HepG2 (cell line): ENCODE data around the gene POLE3. TPM values are rescaled to one million over a fixed set of nuclear protein-coding genes. Genes with fewer than 3 reads are reported as not detected.

Experiments
- ATAC-seq: fragments of 200-7000 bp; cut with Tn5 transposase; 3 replicates; pipeline ENCODE4 v1.9.1; 2020; ENCODE audit warnings: mild to moderate bottlenecking, moderate library complexity
- BruUV-seq: library from RNA; stranded (reverse); fragments of 400-500 nt; replicated peaks from 2 replicates; lab custom pipeline; 2021; lab: Mats Ljungman, UMichigan
- CTCF ChIA-PET: fragments of 300-600 bp; formaldehyde crosslinking; extraction: SDS; loops from one replicate; lab custom pipeline; 2021; ENCODE audit warnings: low total read pairs, inconsistent platforms, low intra/inter-chr PET ratio; lab: Yijun Ruan, JAX
- POLR2A ChIA-PET: fragments of 350-600 bp; sonication (Branson Sonifier 250); formaldehyde crosslinking; loops from one replicate; lab custom pipeline; 2020; ENCODE audit warnings: antibody characterized with exemption, inconsistent platforms; lab: Yijun Ruan, JAX
- DNase-seq: peaks from one replicate; pipeline ENCODE4 v3.0.0-alpha.2; 2015; ENCODE audit warnings: low spot score
- FAIRE-seq: peaks from 3 replicates; lab custom pipeline; 2011; peaks lifted over from hg19 to GRCh38; lab: Jason Lieb, UNC
- H2AFZ ChIP-seq: one replicate; pipeline ENCODE4 v1.6.1; 2011; ENCODE audit warnings: low read length, inconsistent platforms
- H3K27ac ChIP-seq: fragments of 300-600 bp; 3 replicates; pipeline ENCODE4 v1.8.0; 2011; ENCODE audit warnings: mixed run types, mild to moderate bottlenecking, mixed read lengths, low read length, inconsistent platforms; ENCODE audit not compliant: insufficient read depth; ENCODE audit errors: extremely low read length
- H3K27me3 ChIP-seq, 2 experiments: fragments of 200-600 bp in 1 of 2; 2 replicates in 1 of 2; 3 replicates in 1 of 2; pipeline versions ENCODE4 v1.6.0 to v1.8.0; 2011; ENCODE audit warnings: low read length in 2 of 2, mild to moderate bottlenecking in 2 of 2, moderate library complexity in 2 of 2, inconsistent platforms in 1 of 2; ENCODE audit not compliant: insufficient read depth in 2 of 2, control insufficient read depth in 1 of 2
- H3K36me3 ChIP-seq, 2 experiments: fragments of 200-600 bp in 1 of 2; replicated peaks in 1 of 2; 2 replicates in 1 of 2; 3 replicates in 1 of 2; pipeline versions ENCODE4 v1.5.1 to v1.8.0; 2011; ENCODE audit warnings: low read length in 2 of 2, inconsistent platforms in 1 of 2; ENCODE audit not compliant: insufficient read depth in 2 of 2, control insufficient read depth in 1 of 2
- H3K4me1 ChIP-seq: 2 replicates; pipeline ENCODE4 v1.5.1; 2012; ENCODE audit warnings: low read length, inconsistent platforms; ENCODE audit not compliant: insufficient read depth
- H3K4me2 ChIP-seq: 2 replicates; pipeline ENCODE4 v1.6.0; 2011; ENCODE audit warnings: low read depth, low read length, inconsistent platforms
- H3K4me3 ChIP-seq, 3 experiments: fragments of 200-600 bp in 1 of 3; sonication (generic), shearing (Covaris generic) in 1 of 3; replicated peaks in 1 of 3; 2 replicates each; pipeline ENCODE4 v1.5.1; 2011 to 2016; ENCODE audit warnings: low read length in 3 of 3, inconsistent platforms in 2 of 3, low read depth in 2 of 3, mild to moderate bottlenecking in 2 of 3, control low read depth in 1 of 3, mixed read lengths in 1 of 3; ENCODE audit not compliant: insufficient read depth in 1 of 3
- H3K79me2 ChIP-seq: one replicate; pipeline ENCODE4 v1.6.1; 2011; ENCODE audit warnings: low read length, inconsistent platforms; ENCODE audit not compliant: insufficient read depth
- H3K9ac ChIP-seq: 2 replicates; pipeline ENCODE4 v1.6.0; 2011; ENCODE audit warnings: mild to moderate bottlenecking, low read depth, low read length, inconsistent platforms; ENCODE audit not compliant: insufficient read depth
- H3K9me3 ChIP-seq: 2 replicates; pipeline ENCODE4 v1.5.1; 2012; ENCODE audit warnings: mild to moderate bottlenecking, low read length
- H4K20me1 ChIP-seq: 2 replicates; pipeline ENCODE4 v1.6.0; 2011; ENCODE audit warnings: inconsistent platforms, mild to moderate bottlenecking, low read length, moderate library complexity; ENCODE audit not compliant: insufficient read depth
- ELF3 ChIP-seq: IDR thresholded peaks from 2 replicates; pipeline ENCODE4 v1.6.1; 2016; ENCODE audit warnings: missing genetic modification reagents, missing compliant biosample characterization
- ETV5 ChIP-seq: IDR thresholded peaks from 2 replicates; pipeline ENCODE4 v1.6.1; 2018; ENCODE audit warnings: missing biosample characterization, missing genetic modification reagents, inconsistent platforms, borderline replicate concordance
- HNRNPK ChIP-seq: fragments of 200-400 bp; formaldehyde crosslinking; IDR thresholded peaks from 2 replicates; pipeline ENCODE4 v1.6.1; 2018; ENCODE audit warnings: low read length, low read depth, moderate library complexity, mild to moderate bottlenecking; ENCODE audit not compliant: poor library complexity, severe bottlenecking
- HNRNPL ChIP-seq: fragments of 200-400 bp; formaldehyde crosslinking; IDR thresholded peaks from 2 replicates; pipeline ENCODE4 v1.6.1; 2017; ENCODE audit warnings: mild to moderate bottlenecking, low read depth, low read length
- MAFF ChIP-seq: IDR thresholded peaks from 2 replicates; pipeline ENCODE4 v1.6.1; 2011; ENCODE audit warnings: low read depth, low read length, improper control_type of control experiment
- MAFK ChIP-seq, 2 experiments: IDR thresholded peaks in 1 of 2; conservative IDR thresholded peaks in 1 of 2; 2 replicates each; pipeline ENCODE4 v1.6.1; 2011; ENCODE audit warnings: improper control_type of control experiment in 2 of 2, low read length in 2 of 2
- MTA1 ChIP-seq: sonication (generic); formaldehyde crosslinking; IDR thresholded peaks from 2 replicates; pipeline ENCODE4 v1.4.0; 2020; ENCODE audit warnings: missing genetic modification reagents, mild to moderate bottlenecking, borderline replicate concordance
- RARA ChIP-seq: IDR thresholded peaks from 2 replicates; pipeline ENCODE4 v1.6.1; 2016; ENCODE audit warnings: missing genetic modification reagents, missing compliant biosample characterization
- RBAK ChIP-seq: sonication (generic); formaldehyde crosslinking; IDR thresholded peaks from 2 replicates; pipeline ENCODE4 v1.5.1; 2020; ENCODE audit warnings: mild to moderate bottlenecking, missing genetic modification reagents
- SOX13 ChIP-seq, 3 experiments: fragments of 450-650 bp in 1 of 3; sonication (generic) in 1 of 3; formaldehyde crosslinking in 1 of 3; IDR thresholded peaks in 2 of 3; conservative IDR thresholded peaks in 1 of 3; 2 replicates each; pipeline versions ENCODE4 v1.5.0 to v1.6.1; 2016 to 2020; ENCODE audit warnings: antibody characterized with exemption in 1 of 3, mild to moderate bottlenecking in 1 of 3, missing compliant biosample characterization in 1 of 3, missing genetic modification reagents in 1 of 3, moderate library complexity in 1 of 3
- SOX6 ChIP-seq, 2 experiments: fragments of 450-650 bp in 1 of 2; sonication (generic) in 1 of 2; formaldehyde crosslinking in 1 of 2; IDR thresholded peaks; 2 replicates each; pipeline versions ENCODE4 v1.4.0 to v1.6.1; 2017 to 2020; ENCODE audit warnings: antibody characterized with exemption in 1 of 2, mild to moderate bottlenecking in 1 of 2, missing genetic modification reagents in 1 of 2
- XBP1 ChIP-seq: sonication (generic); formaldehyde crosslinking; IDR thresholded peaks from 2 replicates; pipeline ENCODE4 v1.5.0; 2020; ENCODE audit warnings: missing genetic modification reagents
- ZNF235 ChIP-seq: sonication (generic); formaldehyde crosslinking; IDR thresholded peaks from 2 replicates; pipeline ENCODE4 v1.8.1; 2023; ENCODE audit warnings: mild to moderate bottlenecking, missing genetic modification reagents, borderline replicate concordance
- ZNF660 ChIP-seq: sonication (generic); formaldehyde crosslinking; IDR thresholded peaks from 2 replicates; pipeline ENCODE4 v1.5.1; 2020; ENCODE audit warnings: mild to moderate bottlenecking, low read depth, missing genetic modification reagents, borderline replicate concordance
- WGBS: methylation state at CpG from one replicate; pipeline ENCODE4 v1.1.6; 2017; ENCODE audit warnings: low lambda C conversion rate; 5-methylcytosine and 5-hydroxymethylcytosine counted together
- in situ Hi-C: cut with HindIII; loops from 2 replicates; pipeline ENCODE4 v1.10.0; 2017; ENCODE audit warnings: low pct_unique_long_range_greater_than_20kb; ENCODE audit not compliant: extremely low pct_ligation_motif_present
- intact Hi-C: fragments of 100-400 bp; cut with micrococcal nuclease; formaldehyde crosslinking; loops from one replicate; pipeline ENCODE4 v1.10.0; 2022; ENCODE audit not compliant: unreplicated experiment
- polyA plus RNA-seq, 8 experiments: library from polyadenylated mRNA; depleted of rRNA in 3 of 8; stranded (reverse) in 7 of 8; unstranded in 1 of 8; fragments of >200 nt; fragmentation: Illumina TruSeq in 4 of 8; extraction: Trizol in 4 of 8; gene quantifications; 2 replicates each; pipeline versions ENCODE4 v1.2.1 to v1.2.3, GENCODE V29; 2011 to 2016; ENCODE audit warnings: low read depth in 4 of 8, missing spikeins in 1 of 8, mixed read lengths in 1 of 8; ENCODE audit not compliant: insufficient read depth in 1 of 8
- total RNA-seq, 5 experiments: library from RNA; depleted of rRNA; stranded (reverse); fragments of >200 nt; fragmentation: Illumina TruSeq; extraction: Trizol; gene quantifications; 2 replicates each; pipeline ENCODE4 v1.2.3, GENCODE V29; 2016; ENCODE audit warnings: low read depth in 1 of 5
- TF ChIP-seq, protein P1 (sequence below): sonication (generic); formaldehyde crosslinking; IDR thresholded peaks from 2 replicates; pipeline ENCODE4 v1.4.0; 2020; ENCODE audit warnings: low read depth, mild to moderate bottlenecking, missing genetic modification reagents
- TF ChIP-seq, protein P2 (sequence below): sonication (generic); formaldehyde crosslinking; IDR thresholded peaks from 2 replicates; pipeline ENCODE4 v1.4.0; 2020; ENCODE audit warnings: mild to moderate bottlenecking, missing genetic modification reagents
- TF ChIP-seq, protein P3 (sequence below): IDR thresholded peaks from 2 replicates; pipeline ENCODE4 v1.4.0; 2020; ENCODE audit warnings: mild to moderate bottlenecking, missing genetic modification reagents

The POLE3 gene
- total and polyA plus RNA-seq, 2 of the 13 experiments (the other 11 are each of a cell fraction or from before 2014, with no cell fraction given) = 36.0 to 77.2 TPM

GRCh38 chr9:113380869-113381378 is 29.6 kb downstream of the POLE3 start:
- intact Hi-C loops (no loop called here), in situ Hi-C loops (no loop called here)
- Histone ChIP-seq H3K4me3 (peak overlapping the region; percentile 33 to 64 (median 43); a peak in 4 of 6 replicates), H3K27me3 (no peaks in the 10 kb centered on the region), H3K27ac (peak overlapping the region; percentile 83), H3K4me2 (peak overlapping the region; percentile 91), H3K79me2 (peaks cover 7% of the 10 kb centered on the region), H3K9ac (peak overlapping the region; percentile 57), H4K20me1 (no peaks in the 10 kb centered on the region), H3K36me3 (no peaks in the 10 kb centered on the region), H3K4me1 (peaks cover 86% of the 10 kb centered on the region), H2AFZ (peak overlapping the region; percentile 3), H3K9me3 (no peaks in the 10 kb centered on the region)
- ChIA-PET POLR2A (no interaction called here), CTCF (no interaction called here)
- no peak for FAIRE-seq
- no TSS peak for BruUV-seq
- no peak for DNase-seq
- 0% methylated on average over 1 of the region's 1 CpG for WGBS
- ATAC-seq = no peak
- TF ChIP-seq MAFK (conservative IDR thresholded peaks at IDR 0.05 in 1 of 2, IDR thresholded peaks at IDR 0.05 in 1 of 2; ENCODE audit: low read length in 2 of 2) (peak; percentile 97), HNRNPL (no peak), ZNF235 (CRISPR knock-in tag) (no peak), MTA1 (CRISPR knock-in tag) (no peak), RBAK (no peak), ELF3 (CRISPR knock-in tag) (0 out of 2 replicates have a peak, but pooled peaks have one; percentile 30), MAFF (peak; percentile 96), ZNF660 (no peak), SOX6 (IDR thresholded peaks at IDR 0.05) (no peak), SOX6 (CRISPR knock-in tag; IDR thresholded peaks at IDR 0.05) (peak; percentile 25; the same call in 1 of the 2 replicates), SOX13 (IDR thresholded peaks at IDR 0.05) (no peak), SOX13 (CRISPR knock-in tag; conservative IDR thresholded peaks at IDR 0.05 in 1 of 2, IDR thresholded peaks at IDR 0.05 in 1 of 2) (peak in 1 of 2 experiments; percentile 18; a peak in 1 of 4 replicates), HNRNPK (peak; percentile 44), XBP1 (no peak), ETV5 (CRISPR knock-in tag) (peak; percentile 17; the same call in 1 of the 2 replicates), RARA (CRISPR knock-in tag) (peak; percentile 20; the same call in 1 of the 2 replicates)
- TF ChIP-seq, protein P1, sequence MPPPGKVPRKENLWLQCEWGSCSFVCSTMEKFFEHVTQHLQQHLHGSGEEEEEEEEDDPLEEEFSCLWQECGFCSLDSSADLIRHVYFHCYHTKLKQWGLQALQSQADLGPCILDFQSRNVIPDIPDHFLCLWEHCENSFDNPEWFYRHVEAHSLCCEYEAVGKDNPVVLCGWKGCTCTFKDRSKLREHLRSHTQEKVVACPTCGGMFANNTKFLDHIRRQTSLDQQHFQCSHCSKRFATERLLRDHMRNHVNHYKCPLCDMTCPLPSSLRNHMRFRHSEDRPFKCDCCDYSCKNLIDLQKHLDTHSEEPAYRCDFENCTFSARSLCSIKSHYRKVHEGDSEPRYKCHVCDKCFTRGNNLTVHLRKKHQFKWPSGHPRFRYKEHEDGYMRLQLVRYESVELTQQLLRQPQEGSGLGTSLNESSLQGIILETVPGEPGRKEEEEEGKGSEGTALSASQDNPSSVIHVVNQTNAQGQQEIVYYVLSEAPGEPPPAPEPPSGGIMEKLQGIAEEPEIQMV (CRISPR knock-in tag) = no peak
- TF ChIP-seq, protein P2, sequence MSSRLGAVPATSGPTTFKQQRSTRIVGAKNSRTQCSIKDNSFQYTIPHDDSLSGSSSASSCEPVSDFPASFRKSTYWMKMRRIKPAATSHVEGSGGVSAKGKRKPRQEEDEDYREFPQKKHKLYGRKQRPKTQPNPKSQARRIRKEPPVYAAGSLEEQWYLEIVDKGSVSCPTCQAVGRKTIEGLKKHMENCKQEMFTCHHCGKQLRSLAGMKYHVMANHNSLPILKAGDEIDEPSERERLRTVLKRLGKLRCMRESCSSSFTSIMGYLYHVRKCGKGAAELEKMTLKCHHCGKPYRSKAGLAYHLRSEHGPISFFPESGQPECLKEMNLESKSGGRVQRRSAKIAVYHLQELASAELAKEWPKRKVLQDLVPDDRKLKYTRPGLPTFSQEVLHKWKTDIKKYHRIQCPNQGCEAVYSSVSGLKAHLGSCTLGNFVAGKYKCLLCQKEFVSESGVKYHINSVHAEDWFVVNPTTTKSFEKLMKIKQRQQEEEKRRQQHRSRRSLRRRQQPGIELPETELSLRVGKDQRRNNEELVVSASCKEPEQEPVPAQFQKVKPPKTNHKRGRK (CRISPR knock-in tag) = peak; percentile 98
- TF ChIP-seq, protein P3, sequence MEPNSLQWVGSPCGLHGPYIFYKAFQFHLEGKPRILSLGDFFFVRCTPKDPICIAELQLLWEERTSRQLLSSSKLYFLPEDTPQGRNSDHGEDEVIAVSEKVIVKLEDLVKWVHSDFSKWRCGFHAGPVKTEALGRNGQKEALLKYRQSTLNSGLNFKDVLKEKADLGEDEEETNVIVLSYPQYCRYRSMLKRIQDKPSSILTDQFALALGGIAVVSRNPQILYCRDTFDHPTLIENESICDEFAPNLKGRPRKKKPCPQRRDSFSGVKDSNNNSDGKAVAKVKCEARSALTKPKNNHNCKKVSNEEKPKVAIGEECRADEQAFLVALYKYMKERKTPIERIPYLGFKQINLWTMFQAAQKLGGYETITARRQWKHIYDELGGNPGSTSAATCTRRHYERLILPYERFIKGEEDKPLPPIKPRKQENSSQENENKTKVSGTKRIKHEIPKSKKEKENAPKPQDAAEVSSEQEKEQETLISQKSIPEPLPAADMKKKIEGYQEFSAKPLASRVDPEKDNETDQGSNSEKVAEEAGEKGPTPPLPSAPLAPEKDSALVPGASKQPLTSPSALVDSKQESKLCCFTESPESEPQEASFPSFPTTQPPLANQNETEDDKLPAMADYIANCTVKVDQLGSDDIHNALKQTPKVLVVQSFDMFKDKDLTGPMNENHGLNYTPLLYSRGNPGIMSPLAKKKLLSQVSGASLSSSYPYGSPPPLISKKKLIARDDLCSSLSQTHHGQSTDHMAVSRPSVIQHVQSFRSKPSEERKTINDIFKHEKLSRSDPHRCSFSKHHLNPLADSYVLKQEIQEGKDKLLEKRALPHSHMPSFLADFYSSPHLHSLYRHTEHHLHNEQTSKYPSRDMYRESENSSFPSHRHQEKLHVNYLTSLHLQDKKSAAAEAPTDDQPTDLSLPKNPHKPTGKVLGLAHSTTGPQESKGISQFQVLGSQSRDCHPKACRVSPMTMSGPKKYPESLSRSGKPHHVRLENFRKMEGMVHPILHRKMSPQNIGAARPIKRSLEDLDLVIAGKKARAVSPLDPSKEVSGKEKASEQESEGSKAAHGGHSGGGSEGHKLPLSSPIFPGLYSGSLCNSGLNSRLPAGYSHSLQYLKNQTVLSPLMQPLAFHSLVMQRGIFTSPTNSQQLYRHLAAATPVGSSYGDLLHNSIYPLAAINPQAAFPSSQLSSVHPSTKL = 0 out of 2 replicates have a peak, but pooled peaks have one; percentile 9
